GM12892 (cell line): ENCODE data around the gene MVB12B.

Source experiments
- DNase-seq: peaks from one replicate; pipeline ENCODE4 v3.0.0; 2011; ENCODE audit not compliant: insufficient read length
- FAIRE-seq: peaks from 2 replicates; lab custom pipeline; 2011; peaks lifted over from hg19 to GRCh38; lab: Jason Lieb, UNC
- POLR2A ChIP-seq: IDR thresholded peaks from 2 replicates; pipeline ENCODE4 v1.6.1; 2011; ENCODE audit warnings: low read depth, low read length, control low read depth
- POLR2AphosphoS5 ChIP-seq: IDR thresholded peaks from 2 replicates; pipeline ENCODE4 v1.6.1; 2011; ENCODE audit warnings: low read depth, low read length, control low read depth
- TAF1 ChIP-seq: IDR thresholded peaks from 2 replicates; pipeline ENCODE4 v1.6.1; 2011; ENCODE audit warnings: low read depth, mild to moderate bottlenecking, control low read depth, low read length, borderline replicate concordance

MVB12B gene

GRCh38 chr9:126507318-126508109 is 180.9 kb downstream of the MVB12B start:
- TF ChIP-seq POLR2A, result no peak
- no peak for TF ChIP-seq TAF1
- no peak for TF ChIP-seq POLR2AphosphoS5
- DNase-seq (no peak), FAIRE-seq (no peak)

GRCh38 chr9:126508171-126508591 is 181.6 kb downstream of the MVB12B start:
- DNase-seq (no peak), FAIRE-seq (no peak)
- TF ChIP-seq TAF1 (no peak), POLR2A (no peak), POLR2AphosphoS5 (no peak)

GRCh38 chr9:126508928-126509327 is 182.3 kb downstream of the MVB12B start:
- TF ChIP-seq TAF1 (no peak), POLR2AphosphoS5 (no peak), POLR2A (no peak)
- no peak for FAIRE-seq
- DNase-seq, result no peak

- FAIRE-seq (no peak), DNase-seq (no peak)
These were observed 183.1 kb downstream of the MVB12B start for GRCh38 chr9:126509718-126510117.

GRCh38 chr9:126510564-126510963 is 183.9 kb downstream of the MVB12B start:
- FAIRE-seq (no peak), DNase-seq (no peak)
- TF ChIP-seq POLR2A (no peak), POLR2AphosphoS5 (no peak), TAF1 (no peak)

More at GRCh38 chr9:126509718-126510117, 183.1 kb downstream of the MVB12B start:
- TF ChIP-seq POLR2AphosphoS5 (no peak), POLR2A (no peak), TAF1 (no peak)

GRCh38 chr9:126511411-126511810 is 184.8 kb downstream of the MVB12B start:
- TF ChIP-seq TAF1 (no peak), POLR2AphosphoS5 (no peak), POLR2A (no peak)
- DNase-seq (no peak), FAIRE-seq (no peak)

- DNase-seq (no peak), FAIRE-seq (no peak)
- TF ChIP-seq TAF1 (no peak), POLR2AphosphoS5 (no peak), POLR2A (no peak)
These were observed 186.8 kb downstream of the MVB12B start for GRCh38 chr9:126513159-126514036.

- TF ChIP-seq TAF1 (no peak), POLR2A (no peak), POLR2AphosphoS5 (no peak)
- no peak for FAIRE-seq
- no peak for DNase-seq
These were observed 187.6 kb downstream of the MVB12B start for GRCh38 chr9:126514037-126514821.

- no peak for FAIRE-seq
- no peak for DNase-seq
- TF ChIP-seq POLR2A (no peak), POLR2AphosphoS5 (no peak), TAF1 (no peak)
These were observed 188.6 kb downstream of the MVB12B start for GRCh38 chr9:126515001-126515872.
